Progenitor cell of endocrine pancreas (in vitro differentiated cells): ENCODE data around the gene SYT14. TPM values are rescaled to one million over a fixed set of nuclear protein-coding genes. Genes with fewer than 3 reads are reported as not detected.

Experiments
- DNase-seq: peaks from one replicate; pipeline ENCODE4 v3.0.0; 2021; ENCODE audit warnings: low spot score; ENCODE audit not compliant: unreplicated experiment
- H3K27ac Mint-ChIP-seq: 2 replicates; pipeline ENCODE4 v1.8.0; 2021; ENCODE audit warnings: mild to moderate bottlenecking, moderate library complexity, mixed read lengths
- H3K27me3 Mint-ChIP-seq: 2 replicates; pipeline ENCODE4 v1.8.0; 2021; ENCODE audit warnings: mixed read lengths
- H3K36me3 Mint-ChIP-seq: 2 replicates; pipeline ENCODE4 v1.8.0; 2022; ENCODE audit warnings: mixed read lengths; ENCODE audit not compliant: insufficient read depth
- H3K4me1 Mint-ChIP-seq: 2 replicates; pipeline ENCODE4 v1.8.0; 2021; ENCODE audit warnings: low read depth, mixed read lengths
- H3K4me3 Mint-ChIP-seq: 2 replicates; pipeline ENCODE4 v1.8.0; 2021; ENCODE audit warnings: low read depth, mild to moderate bottlenecking, moderate library complexity, mixed read lengths
- H3K9me3 Mint-ChIP-seq: 2 replicates; pipeline ENCODE4 v1.8.0; 2021; ENCODE audit warnings: low read depth, mixed read lengths
- total RNA-seq: library from RNA; stranded (reverse); gene quantifications from 2 replicates; pipeline ENCODE4 v1.2.1, GENCODE V29; 2021
- TF ChIP-seq, protein P1 (sequence below): fragments of 200-600 bp; sonication (generic); IDR thresholded peaks from one replicate; pipeline ENCODE4 v1.5.0; 2021; ENCODE audit warnings: antibody characterized with exemption, mild to moderate bottlenecking; ENCODE audit not compliant: unreplicated experiment

Gene SYT14
- total RNA-seq, 1 donor from 2014 or later: 3.7 TPM

DNA sequence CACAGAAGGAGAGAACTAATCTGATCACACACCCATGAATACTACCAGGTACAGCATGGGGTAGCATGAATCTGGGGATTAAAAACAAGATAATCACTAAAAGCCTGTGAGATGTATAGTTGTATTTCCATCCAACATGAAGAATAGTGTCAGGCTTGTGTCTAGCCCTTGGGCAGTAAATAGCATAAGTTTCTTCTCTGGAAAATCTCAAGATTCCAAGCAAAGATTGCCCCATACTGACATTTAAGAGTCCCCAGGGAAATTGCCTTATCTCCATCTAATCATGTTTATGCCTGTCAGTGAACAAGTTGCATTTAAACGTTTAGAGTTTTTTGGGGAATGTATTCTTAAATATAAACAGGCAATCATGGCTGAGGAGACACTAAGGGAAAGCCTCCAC lies 185.4 kb downstream of the SYT14 start:
- Mint-ChIP-seq H3K27me3 (no peaks in the 10 kb centered on the region), H3K27ac (no peak overlapping the region), H3K4me1 (no peaks in the 10 kb centered on the region), H3K4me3 (no peak overlapping the region), H3K36me3 (no peaks in the 10 kb centered on the region), H3K9me3 (no peaks in the 10 kb centered on the region)
- TF ChIP-seq, protein P1, sequence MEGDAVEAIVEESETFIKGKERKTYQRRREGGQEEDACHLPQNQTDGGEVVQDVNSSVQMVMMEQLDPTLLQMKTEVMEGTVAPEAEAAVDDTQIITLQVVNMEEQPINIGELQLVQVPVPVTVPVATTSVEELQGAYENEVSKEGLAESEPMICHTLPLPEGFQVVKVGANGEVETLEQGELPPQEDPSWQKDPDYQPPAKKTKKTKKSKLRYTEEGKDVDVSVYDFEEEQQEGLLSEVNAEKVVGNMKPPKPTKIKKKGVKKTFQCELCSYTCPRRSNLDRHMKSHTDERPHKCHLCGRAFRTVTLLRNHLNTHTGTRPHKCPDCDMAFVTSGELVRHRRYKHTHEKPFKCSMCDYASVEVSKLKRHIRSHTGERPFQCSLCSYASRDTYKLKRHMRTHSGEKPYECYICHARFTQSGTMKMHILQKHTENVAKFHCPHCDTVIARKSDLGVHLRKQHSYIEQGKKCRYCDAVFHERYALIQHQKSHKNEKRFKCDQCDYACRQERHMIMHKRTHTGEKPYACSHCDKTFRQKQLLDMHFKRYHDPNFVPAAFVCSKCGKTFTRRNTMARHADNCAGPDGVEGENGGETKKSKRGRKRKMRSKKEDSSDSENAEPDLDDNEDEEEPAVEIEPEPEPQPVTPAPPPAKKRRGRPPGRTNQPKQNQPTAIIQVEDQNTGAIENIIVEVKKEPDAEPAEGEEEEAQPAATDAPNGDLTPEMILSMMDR: no peak
- DNase-seq: no peak

DNA sequence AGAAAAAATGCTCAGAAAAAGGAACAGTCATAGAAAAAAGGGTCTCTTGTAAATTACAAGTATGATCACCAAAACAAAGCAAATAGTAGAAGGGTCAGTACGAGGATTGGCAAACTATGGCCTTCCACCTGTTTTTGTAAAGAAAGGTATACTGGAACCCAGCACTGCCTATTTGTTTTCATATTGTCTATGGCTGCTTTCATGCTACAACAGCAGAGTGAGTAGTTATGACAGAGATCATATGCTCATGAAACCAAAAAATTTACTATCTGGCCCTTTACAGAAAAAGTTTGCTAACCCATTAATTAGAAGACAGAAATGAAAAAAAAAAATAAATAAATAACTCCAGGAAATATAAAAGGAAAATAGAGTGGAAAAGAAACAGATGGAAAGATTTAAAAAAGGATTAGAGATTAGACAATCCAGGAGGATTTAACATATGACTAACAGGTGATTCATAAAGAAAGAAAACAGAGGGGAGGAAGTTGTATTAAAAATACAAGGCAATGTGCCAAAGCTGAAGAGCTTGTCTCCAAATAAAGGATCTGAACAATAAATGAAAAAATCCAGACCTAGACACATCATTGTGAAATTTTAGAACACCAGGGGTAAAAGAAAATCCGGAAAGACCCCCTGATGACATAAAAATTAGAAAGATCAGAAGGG lies 186.0 kb downstream of the SYT14 start:
- no peak overlapping the region for H3K27ac Mint-ChIP-seq
- no peaks in the 10 kb centered on the region for H3K4me1 Mint-ChIP-seq
- no peak for DNase-seq
- no peaks in the 10 kb centered on the region for H3K36me3 Mint-ChIP-seq
- no peak overlapping the region for H3K4me3 Mint-ChIP-seq
- H3K9me3 Mint-ChIP-seq: no peaks in the 10 kb centered on the region
- no peaks in the 10 kb centered on the region for H3K27me3 Mint-ChIP-seq
- TF ChIP-seq, protein P1: no peak

DNA sequence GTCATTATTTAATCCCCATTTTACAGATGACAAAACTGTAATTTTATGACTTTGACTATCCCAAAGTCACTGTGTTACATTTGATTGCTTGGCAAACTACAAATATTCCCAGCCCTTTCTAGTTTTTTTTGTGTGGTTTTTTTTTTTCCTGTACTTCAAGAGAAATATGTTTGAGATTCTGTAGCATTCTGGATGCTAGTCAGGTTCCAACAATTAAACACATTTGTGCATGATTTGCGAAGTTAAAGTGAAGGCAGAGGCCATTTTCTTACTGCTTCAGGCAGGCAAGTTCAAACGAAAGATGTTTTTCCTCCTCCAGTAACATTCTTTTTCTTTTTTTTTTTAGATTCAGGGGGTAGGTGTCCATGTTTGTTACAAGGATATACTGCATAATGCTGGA lies 186.7 kb downstream of the SYT14 start:
- no peaks in the 10 kb centered on the region for H3K9me3 Mint-ChIP-seq
- no peaks in the 10 kb centered on the region for H3K27me3 Mint-ChIP-seq
- no peaks in the 10 kb centered on the region for H3K36me3 Mint-ChIP-seq
- no peak overlapping the region for H3K4me3 Mint-ChIP-seq
- TF ChIP-seq, protein P1: no peak
- H3K4me1 Mint-ChIP-seq: no peaks in the 10 kb centered on the region
- no peak overlapping the region for H3K27ac Mint-ChIP-seq
- DNase-seq: no peak

DNA sequence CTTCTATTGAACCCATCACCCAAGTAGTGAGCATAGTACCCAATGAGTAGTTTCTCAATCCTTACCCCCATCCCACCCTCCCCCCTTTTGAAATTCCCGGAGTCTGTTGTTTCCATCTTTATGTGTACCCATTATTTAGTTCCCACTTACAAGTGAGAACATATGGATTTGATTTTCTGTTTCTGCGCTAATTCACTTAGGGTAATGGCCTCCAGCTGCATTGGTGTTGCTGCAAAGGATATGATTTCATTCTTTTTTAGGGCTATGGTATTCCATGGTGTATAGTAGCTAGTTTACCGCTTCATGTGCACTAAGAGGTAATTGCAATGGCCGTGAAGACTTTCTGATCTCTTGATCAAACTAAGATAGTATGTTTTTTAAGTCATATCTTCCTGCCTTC lies 187.1 kb downstream of the SYT14 start:
- Mint-ChIP-seq H3K4me1 (no peaks in the 10 kb centered on the region), H3K36me3 (no peaks in the 10 kb centered on the region), H3K27me3 (no peaks in the 10 kb centered on the region), H3K9me3 (no peaks in the 10 kb centered on the region), H3K4me3 (no peak overlapping the region), H3K27ac (no peak overlapping the region)
- DNase-seq: no peak
- TF ChIP-seq, protein P1: no peak

DNA sequence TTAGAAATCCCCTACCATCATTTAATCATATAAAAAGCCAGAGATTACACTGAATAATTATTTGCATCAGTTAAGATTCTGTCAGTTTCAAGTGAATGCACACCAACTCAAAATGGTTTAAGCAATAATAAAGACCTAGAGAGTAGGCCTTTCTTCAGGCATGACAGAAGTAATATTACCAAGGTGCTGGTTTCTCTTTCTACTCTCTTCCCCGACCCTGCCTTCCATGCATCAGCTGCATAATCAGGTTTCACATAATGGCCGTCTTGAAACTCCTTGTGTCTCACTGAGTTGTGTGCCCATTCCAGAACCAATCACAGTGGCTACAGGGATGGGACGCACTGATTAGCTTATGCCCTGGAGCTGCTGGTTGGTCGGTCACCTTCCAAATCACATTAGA lies 191.1 kb downstream of the SYT14 start:
- DNase-seq: no peak
- no peaks in the 10 kb centered on the region for H3K4me1 Mint-ChIP-seq
- no peaks in the 10 kb centered on the region for H3K36me3 Mint-ChIP-seq
- H3K9me3 Mint-ChIP-seq: no peaks in the 10 kb centered on the region
- H3K27ac Mint-ChIP-seq: no peak overlapping the region
- no peak overlapping the region for H3K4me3 Mint-ChIP-seq
- no peaks in the 10 kb centered on the region for H3K27me3 Mint-ChIP-seq
- TF ChIP-seq, protein P1: no peak
